ENCODE measurements around the gene SLC27A1.

DNA sequence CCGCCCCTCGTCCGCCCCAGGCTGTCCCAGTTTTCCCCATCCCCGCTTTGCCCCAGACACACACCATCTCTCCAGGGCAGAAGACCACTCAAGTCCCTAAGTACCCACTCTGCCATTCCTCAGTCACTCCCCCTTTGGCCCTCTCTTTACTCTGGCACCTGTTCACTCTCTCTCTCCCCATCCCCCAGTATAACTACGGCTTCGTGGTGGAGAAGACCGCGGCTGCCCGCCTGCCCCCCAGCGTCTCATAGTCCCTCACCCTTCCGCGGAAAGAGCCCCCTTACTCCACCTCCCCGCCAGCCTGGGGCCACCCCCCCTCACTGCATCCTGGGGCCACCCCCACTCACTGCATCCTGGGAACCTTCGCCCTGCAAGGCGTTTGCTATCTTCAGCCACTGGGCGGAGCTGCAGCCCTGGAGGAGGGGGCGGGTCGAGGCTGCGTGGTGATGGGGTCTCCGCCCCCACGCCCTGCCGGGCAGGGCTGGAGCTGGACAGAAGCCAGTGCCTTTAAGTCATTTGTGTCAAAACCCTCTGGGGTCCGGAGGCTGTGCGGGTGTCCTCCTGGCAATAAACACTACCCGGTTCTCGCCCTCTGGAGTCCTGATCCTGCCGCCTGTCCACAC is 45.5 kb upstream of the SLC27A1 start:
- TF ChIP-seq, protein P1, sequence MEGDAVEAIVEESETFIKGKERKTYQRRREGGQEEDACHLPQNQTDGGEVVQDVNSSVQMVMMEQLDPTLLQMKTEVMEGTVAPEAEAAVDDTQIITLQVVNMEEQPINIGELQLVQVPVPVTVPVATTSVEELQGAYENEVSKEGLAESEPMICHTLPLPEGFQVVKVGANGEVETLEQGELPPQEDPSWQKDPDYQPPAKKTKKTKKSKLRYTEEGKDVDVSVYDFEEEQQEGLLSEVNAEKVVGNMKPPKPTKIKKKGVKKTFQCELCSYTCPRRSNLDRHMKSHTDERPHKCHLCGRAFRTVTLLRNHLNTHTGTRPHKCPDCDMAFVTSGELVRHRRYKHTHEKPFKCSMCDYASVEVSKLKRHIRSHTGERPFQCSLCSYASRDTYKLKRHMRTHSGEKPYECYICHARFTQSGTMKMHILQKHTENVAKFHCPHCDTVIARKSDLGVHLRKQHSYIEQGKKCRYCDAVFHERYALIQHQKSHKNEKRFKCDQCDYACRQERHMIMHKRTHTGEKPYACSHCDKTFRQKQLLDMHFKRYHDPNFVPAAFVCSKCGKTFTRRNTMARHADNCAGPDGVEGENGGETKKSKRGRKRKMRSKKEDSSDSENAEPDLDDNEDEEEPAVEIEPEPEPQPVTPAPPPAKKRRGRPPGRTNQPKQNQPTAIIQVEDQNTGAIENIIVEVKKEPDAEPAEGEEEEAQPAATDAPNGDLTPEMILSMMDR (IDR thresholded peaks at IDR 0.05): peak in 1 of 2 donors; percentile 22
- TF ChIP-seq POLR2A (IDR thresholded peaks at IDR 0.05): no peak

Data from suprapubic skin (tissue), 3 donors.